Muscle layer of colon (tissue), 2 donors: ENCODE data around the gene MKRN2.

Experiments
- H3K27ac ChIP-seq: one replicate; pipeline ENCODE4 v1.7.0; 2013; ENCODE audit warnings: low read depth, mild to moderate bottlenecking, low read length, moderate library complexity
- H3K27me3 ChIP-seq, 2 donors: one replicate each; pipeline ENCODE4 v1.7.0; 2013; ENCODE audit warnings: low read length in 2 of 2, mild to moderate bottlenecking in 2 of 2; ENCODE audit not compliant: insufficient read depth in 2 of 2, control insufficient read depth in 1 of 2
- H3K36me3 ChIP-seq: one replicate; pipeline ENCODE4 v1.7.0; 2013; ENCODE audit warnings: mild to moderate bottlenecking, low read length; ENCODE audit not compliant: insufficient read depth
- H3K4me1 ChIP-seq: one replicate; pipeline ENCODE4 v1.7.0; 2013; ENCODE audit warnings: mild to moderate bottlenecking, low read length; ENCODE audit not compliant: insufficient read depth
- H3K4me3 ChIP-seq, 2 donors: one replicate each; pipeline ENCODE4 v1.7.0; 2013; ENCODE audit warnings: low read length in 2 of 2, low read depth in 1 of 2, mild to moderate bottlenecking in 1 of 2, moderate library complexity in 1 of 2
- H3K9ac ChIP-seq: one replicate; pipeline ENCODE4 v1.7.0; 2013; ENCODE audit warnings: low read length
- H3K9me3 ChIP-seq: one replicate; pipeline ENCODE4 v1.7.0; 2013; ENCODE audit warnings: mild to moderate bottlenecking, low read length
- donor health status: abdominal sarcoma.
- donor health status: Adenocarcinoma of cecum.

Gene MKRN2

DNA sequence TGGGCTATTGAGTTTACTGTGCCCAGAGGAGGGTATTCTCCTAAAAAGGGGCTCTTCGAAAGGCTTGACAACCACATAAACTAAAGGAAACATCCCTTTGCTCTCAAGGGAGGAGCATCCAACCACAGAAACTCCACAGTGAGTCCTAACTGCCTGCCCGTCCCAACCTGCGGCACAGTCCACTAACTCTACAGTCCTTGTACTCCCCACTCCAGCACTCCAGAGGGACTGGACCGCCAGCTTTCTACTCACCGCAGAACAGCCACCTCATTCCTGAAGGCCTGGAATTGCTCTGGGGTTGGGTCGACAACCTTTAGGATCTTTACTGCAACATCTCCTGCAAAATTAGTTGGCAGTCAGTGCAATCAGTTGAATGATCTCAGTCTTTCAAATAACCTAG lies 34.6 kb downstream of the MKRN2 start:
- no peaks in the 10 kb centered on the region for H3K27me3 ChIP-seq
- no peak overlapping the region for H3K9ac ChIP-seq
- H3K9me3 ChIP-seq = no peaks in the 10 kb centered on the region
- H3K36me3 ChIP-seq = peaks cover 56% of the 10 kb centered on the region
- H3K4me1 ChIP-seq = no peaks in the 10 kb centered on the region
- H3K4me3 ChIP-seq = no peak overlapping the region
- H3K27ac ChIP-seq = no peak overlapping the region

DNA sequence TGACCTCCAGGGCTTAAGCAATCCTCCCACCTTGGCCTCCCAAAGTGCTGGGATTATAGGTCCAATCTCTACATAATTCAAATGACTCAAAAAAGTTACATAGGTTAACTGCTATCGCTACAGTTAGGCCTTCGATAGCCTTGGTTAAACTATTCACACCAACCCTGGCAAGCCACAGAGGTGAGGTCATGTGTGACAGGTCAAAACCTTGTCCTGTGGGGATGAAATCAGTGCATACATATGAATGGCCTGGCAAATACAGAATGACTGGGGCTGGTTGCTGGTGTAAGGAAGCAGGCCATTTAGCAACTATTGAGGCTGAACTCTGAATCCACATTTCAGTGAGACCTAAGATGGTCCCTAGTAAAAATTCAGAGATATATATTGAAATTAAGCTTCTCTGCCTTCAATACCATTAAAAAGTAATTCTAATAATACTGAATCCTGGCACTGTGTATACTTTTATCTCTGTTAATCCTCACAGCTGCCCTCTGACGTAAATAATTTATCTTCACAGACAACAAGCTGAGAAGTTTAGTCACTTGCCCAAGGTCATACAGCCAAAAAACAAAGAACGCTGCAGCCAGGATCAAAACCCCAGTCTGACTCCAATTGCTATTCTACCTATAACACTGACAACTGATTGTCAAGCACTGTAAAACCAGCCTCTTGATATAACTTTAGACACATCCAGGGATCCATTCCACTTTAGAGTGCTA lies 35.3 kb downstream of the MKRN2 start:
- no peak overlapping the region for H3K4me3 ChIP-seq
- no peaks in the 10 kb centered on the region for H3K27me3 ChIP-seq
- H3K36me3 ChIP-seq = peaks cover 57% of the 10 kb centered on the region
- no peak overlapping the region for H3K27ac ChIP-seq
- no peaks in the 10 kb centered on the region for H3K4me1 ChIP-seq
- no peak overlapping the region for H3K9ac ChIP-seq
- H3K9me3 ChIP-seq = no peaks in the 10 kb centered on the region

DNA sequence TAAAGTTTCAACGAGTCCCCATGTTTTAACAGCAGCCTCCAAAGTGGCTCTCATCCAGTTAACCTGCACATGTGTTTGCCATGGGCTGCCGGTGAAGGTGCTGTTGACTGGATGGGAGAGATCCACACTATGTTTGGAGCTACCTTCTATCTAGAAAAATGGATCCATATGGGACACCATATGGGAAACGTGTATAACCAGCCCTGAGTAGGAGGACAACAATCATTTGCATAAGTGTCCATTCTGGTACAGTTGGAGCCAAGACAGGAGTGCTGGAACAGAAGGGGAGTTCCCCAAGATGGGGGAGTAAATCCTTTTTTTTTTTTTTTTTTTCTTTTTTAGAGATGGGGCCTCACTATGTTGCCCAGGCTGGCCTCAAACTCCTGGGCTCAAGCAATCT lies 36.6 kb downstream of the MKRN2 start:
- H3K36me3 ChIP-seq = peaks cover 61% of the 10 kb centered on the region
- no peak overlapping the region for H3K9ac ChIP-seq
- H3K9me3 ChIP-seq = no peaks in the 10 kb centered on the region
- no peaks in the 10 kb centered on the region for H3K4me1 ChIP-seq
- no peaks in the 10 kb centered on the region for H3K27me3 ChIP-seq
- H3K4me3 ChIP-seq = no peak overlapping the region
- H3K27ac ChIP-seq = no peak overlapping the region

DNA sequence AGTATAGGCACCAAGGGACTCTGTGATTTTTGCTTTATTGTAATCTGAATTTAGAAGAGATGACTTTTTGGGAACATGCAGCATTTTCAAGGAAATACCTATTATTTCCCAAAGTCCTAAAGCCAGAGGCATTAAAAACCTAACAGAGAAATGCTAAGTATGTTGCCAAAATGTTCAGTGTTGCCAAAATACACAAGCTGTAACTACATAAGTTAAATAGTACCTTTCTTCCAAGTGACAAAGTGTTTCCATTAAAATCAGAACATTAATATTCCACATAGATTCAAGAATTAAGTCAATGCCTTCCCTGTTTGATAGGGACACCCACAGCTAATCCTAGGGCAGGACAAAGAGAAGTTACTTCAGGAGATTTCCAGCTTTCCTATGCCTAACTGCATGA lies 42.0 kb downstream of the MKRN2 start:
- Histone ChIP-seq H3K9me3 (no peaks in the 10 kb centered on the region), H3K27ac (no peak overlapping the region), H3K27me3 (no peaks in the 10 kb centered on the region), H3K4me3 (no peak overlapping the region), H3K36me3 (peaks cover 70% of the 10 kb centered on the region), H3K4me1 (no peaks in the 10 kb centered on the region), H3K9ac (no peak overlapping the region)

DNA sequence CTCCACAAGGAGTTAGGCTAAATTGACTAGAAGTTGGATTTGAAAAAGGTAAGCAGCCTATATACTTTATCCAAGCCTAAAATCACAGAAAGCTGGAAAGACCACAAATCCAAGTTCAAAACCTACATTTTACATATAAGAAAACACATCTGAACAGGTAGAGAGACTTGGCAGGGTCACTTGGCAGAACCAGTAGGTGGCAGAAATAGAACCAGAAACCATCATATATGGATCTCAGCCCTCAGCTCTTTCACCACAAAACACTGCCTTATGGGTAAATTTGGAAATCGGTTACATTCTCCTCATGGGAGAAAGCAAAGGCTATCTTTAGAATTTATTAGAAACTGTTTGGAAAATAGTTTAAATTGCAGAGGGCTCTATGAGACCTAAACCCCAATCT lies 44.2 kb downstream of the MKRN2 start:
- no peak overlapping the region for H3K9ac ChIP-seq
- no peaks in the 10 kb centered on the region for H3K4me1 ChIP-seq
- H3K27me3 ChIP-seq = no peaks in the 10 kb centered on the region
- H3K4me3 ChIP-seq = no peak overlapping the region
- no peak overlapping the region for H3K27ac ChIP-seq
- H3K36me3 ChIP-seq = peaks cover 59% of the 10 kb centered on the region
- no peaks in the 10 kb centered on the region for H3K9me3 ChIP-seq

DNA sequence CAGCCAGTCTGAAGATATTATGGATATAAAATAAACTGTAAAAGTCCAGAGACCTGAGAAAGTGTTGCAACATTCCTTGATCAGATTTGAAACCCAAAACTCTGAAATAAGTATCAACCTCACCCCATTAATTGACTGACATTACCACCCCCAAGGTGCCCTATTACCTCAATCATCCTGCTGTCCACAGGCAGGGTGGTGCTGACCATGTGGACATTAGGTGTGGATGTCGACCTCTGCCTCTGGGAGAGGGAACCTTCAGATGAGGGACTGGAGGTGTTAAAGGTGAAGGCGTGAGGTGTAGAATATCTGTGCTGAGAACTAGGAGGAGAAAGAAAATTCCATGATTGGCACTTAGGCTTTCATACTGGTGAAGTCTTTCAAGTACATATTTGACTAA lies 47.1 kb downstream of the MKRN2 start:
- no peaks in the 10 kb centered on the region for H3K27me3 ChIP-seq
- H3K9ac ChIP-seq = no peak overlapping the region
- no peaks in the 10 kb centered on the region for H3K4me1 ChIP-seq
- peaks cover 57% of the 10 kb centered on the region for H3K36me3 ChIP-seq
- no peak overlapping the region for H3K4me3 ChIP-seq
- no peak overlapping the region for H3K27ac ChIP-seq
- no peaks in the 10 kb centered on the region for H3K9me3 ChIP-seq

DNA sequence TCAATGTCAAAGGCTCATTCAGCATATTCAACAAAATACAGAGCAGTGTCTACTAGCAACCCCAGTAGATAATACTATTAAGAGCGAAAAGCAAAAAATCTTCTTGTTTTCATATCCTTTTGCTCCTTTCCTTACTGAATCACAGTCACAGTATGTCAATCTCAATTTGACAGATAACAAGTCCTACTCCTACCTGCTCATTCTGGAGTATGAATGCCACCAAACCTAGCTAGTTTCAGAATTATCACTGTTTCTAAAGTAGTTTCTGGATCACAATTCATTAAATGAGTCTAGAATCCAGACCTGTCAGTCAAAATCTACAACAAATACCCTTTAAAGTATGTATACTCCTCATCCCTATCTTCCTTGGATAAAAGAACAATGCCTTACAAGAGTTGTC lies 51.5 kb downstream of the MKRN2 start:
- H3K9me3 ChIP-seq = no peaks in the 10 kb centered on the region
- no peak overlapping the region for H3K9ac ChIP-seq
- H3K27me3 ChIP-seq = no peaks in the 10 kb centered on the region
- peaks cover 39% of the 10 kb centered on the region for H3K36me3 ChIP-seq
- H3K4me3 ChIP-seq = no peak overlapping the region
- no peaks in the 10 kb centered on the region for H3K4me1 ChIP-seq
- no peak overlapping the region for H3K27ac ChIP-seq

DNA sequence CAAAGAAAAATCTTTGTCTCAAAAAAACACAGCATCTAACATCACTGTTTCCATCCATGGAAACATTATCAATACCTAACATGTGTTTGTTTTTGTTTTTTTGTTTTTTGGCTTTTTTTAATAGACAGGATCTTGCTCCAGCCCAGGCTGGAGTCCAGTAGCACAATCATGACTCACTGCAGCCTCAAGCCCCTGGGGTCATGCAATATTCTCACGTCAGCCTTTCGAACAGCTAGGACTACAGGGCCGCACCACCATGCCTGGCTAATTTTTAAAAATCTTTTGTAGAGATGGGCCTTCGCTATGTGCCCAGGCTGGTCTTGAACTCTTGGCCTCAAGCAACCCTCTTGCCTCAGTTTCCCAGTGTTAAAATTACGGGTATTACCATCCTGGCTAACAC lies 54.2 kb downstream of the MKRN2 start:
- H3K36me3 ChIP-seq = peaks cover 35% of the 10 kb centered on the region
- no peak overlapping the region for H3K27ac ChIP-seq
- H3K9ac ChIP-seq = no peak overlapping the region
- H3K4me1 ChIP-seq = no peaks in the 10 kb centered on the region
- H3K4me3 ChIP-seq = no peak overlapping the region
- H3K27me3 ChIP-seq = no peaks in the 10 kb centered on the region
- H3K9me3 ChIP-seq = no peaks in the 10 kb centered on the region

DNA sequence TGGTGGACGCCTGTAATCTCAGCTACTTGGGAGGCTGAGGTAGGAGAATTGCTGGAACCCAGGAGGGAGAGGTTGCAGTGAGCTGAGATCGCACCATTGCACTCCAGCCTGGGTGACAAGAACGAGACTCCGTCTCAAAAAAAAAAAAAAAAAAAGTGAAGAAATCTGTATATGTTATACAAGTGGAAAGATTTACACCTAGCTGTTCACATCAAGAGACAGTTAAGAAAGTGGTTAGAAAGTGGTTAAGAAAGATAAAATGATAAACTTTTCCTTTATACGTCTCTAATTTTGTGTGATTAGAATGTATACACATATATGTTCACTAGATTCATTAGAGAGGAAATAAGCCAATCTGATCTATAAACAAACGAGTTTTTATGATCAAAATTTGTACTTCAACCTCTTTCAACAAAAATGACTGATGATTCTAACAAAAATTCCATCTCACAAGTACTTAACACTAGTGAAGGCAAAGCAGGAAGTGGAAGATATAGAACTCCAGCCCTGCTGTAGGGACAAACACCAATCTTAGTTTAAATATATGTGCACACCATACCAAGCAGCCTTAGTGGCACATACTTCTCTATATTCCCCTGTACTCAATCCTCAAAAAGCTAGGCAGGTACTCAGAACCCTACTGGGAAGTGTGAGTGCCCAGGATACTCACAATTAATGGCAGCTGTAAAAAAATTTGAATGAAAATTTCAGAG lies 55.8 kb downstream of the MKRN2 start:
- Histone ChIP-seq H3K9me3 (no peaks in the 10 kb centered on the region), H3K36me3 (peaks cover 35% of the 10 kb centered on the region), H3K4me1 (no peaks in the 10 kb centered on the region), H3K4me3 (no peak overlapping the region), H3K9ac (no peak overlapping the region), H3K27me3 (no peaks in the 10 kb centered on the region), H3K27ac (no peak overlapping the region)

DNA sequence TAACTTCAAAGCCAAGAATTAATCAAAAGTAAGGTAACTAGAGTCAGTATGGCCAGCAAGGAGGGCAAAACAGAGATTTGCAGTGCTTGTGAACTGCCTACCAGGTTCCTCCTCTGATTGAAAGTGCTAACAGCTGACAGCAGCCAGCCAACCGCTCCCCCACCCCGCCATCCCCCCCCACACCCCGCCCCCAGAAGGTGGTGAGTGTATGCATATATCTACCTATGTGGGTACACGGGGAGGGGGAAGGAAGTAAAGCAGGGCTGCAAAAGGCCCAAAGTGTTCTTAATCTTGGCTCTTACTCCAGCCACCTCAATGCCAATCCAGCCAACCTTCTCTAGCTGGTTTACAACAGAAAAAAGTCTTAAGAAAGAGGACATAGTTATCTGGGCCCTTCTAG lies 56.4 kb downstream of the MKRN2 start:
- Histone ChIP-seq H3K9ac (no peak overlapping the region), H3K27ac (no peak overlapping the region), H3K36me3 (peaks cover 35% of the 10 kb centered on the region), H3K9me3 (no peaks in the 10 kb centered on the region), H3K27me3 (no peaks in the 10 kb centered on the region), H3K4me1 (no peaks in the 10 kb centered on the region), H3K4me3 (no peak overlapping the region)

DNA sequence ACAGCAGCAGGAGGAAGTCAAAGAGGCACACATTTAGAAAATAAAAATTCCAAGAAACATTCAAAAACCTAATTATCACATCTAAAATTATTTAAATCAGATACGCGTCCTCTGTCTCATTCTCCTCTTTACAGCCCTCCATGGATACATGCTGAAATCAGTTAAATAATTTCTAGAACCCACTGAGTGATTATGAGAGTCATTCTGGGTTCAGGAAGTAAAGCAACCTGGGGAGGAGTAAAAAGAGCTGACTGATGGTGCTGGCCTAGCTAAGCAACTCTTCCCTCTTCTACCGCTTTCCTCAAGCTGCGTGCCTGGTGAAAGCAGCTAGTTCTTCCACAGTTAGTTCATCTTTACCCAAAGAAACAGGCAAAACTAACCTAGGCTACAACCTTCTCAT lies 58.4 kb downstream of the MKRN2 start:
- H3K27ac ChIP-seq = no peak overlapping the region
- no peaks in the 10 kb centered on the region for H3K9me3 ChIP-seq
- H3K4me1 ChIP-seq = no peaks in the 10 kb centered on the region
- no peaks in the 10 kb centered on the region for H3K27me3 ChIP-seq
- H3K36me3 ChIP-seq = peaks cover 28% of the 10 kb centered on the region
- H3K4me3 ChIP-seq = no peak overlapping the region
- H3K9ac ChIP-seq = no peak overlapping the region

DNA sequence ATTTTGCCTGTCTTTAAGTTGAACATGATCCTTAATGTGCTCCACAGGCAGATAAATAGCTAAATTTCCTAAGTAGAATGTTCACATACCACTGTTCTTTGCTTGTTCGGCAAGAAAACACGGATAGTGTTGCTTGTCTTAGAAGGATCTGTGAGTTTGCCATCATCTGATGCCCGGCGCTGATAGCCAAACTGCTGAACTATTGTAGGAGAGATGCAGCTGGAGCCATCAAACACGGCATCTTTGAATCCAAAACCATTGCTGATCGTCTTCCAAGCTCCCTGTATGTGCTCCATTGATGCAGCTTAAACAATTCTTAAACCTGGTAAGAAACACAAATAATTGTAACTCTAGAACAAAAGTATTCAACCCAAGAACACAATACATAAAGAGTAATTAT lies 61.5 kb downstream of the MKRN2 start:
- no peaks in the 10 kb centered on the region for H3K27me3 ChIP-seq

More for the DNA sequence above, 61.5 kb downstream of the MKRN2 start:
- Histone ChIP-seq H3K4me1 (peaks cover 6% of the 10 kb centered on the region), H3K9ac (no peak overlapping the region), H3K27ac (no peak overlapping the region), H3K4me3 (no peak overlapping the region), H3K36me3 (peaks cover 21% of the 10 kb centered on the region), H3K9me3 (no peaks in the 10 kb centered on the region)
